H9 (cell line): Measurements from ENCODE around the gene TOMM7. TPM values are rescaled to one million over a fixed set of nuclear protein-coding genes. Genes with fewer than 3 reads are reported as not detected.

Experiments
- DNase-seq: peaks from one replicate; pipeline ENCODE4 v3.0.0-alpha.2; 2017
- H2AFZ ChIP-seq: one replicate; pipeline ENCODE4 v1.6.1; 2013; ENCODE audit warnings: mild to moderate bottlenecking, low read length, control low read depth, moderate library complexity
- H2AK5ac ChIP-seq: 2 replicates; pipeline ENCODE4 v1.6.1; 2013; ENCODE audit warnings: low read length, control low read depth, mixed read lengths; ENCODE audit not compliant: insufficient read length
- H2BK120ac ChIP-seq: one replicate; pipeline ENCODE4 v1.6.1; 2013; ENCODE audit warnings: low read depth, mild to moderate bottlenecking, low read length, control low read depth, inconsistent platforms; ENCODE audit not compliant: poor library complexity, severe bottlenecking
- H2BK12ac ChIP-seq: 2 replicates; pipeline ENCODE4 v1.6.1; 2013; ENCODE audit warnings: low read length, control low read depth, mixed read lengths, low read depth; ENCODE audit not compliant: insufficient read length
- H2BK15ac ChIP-seq: 2 replicates; pipeline ENCODE4 v1.6.1; 2013; ENCODE audit warnings: low read depth, low read length, control low read depth
- H2BK20ac ChIP-seq: one replicate; pipeline ENCODE4 v1.6.1; 2013; ENCODE audit warnings: low read depth, mild to moderate bottlenecking, low read length, control low read depth, inconsistent platforms; ENCODE audit not compliant: poor library complexity, severe bottlenecking
- H2BK5ac ChIP-seq: 2 replicates; pipeline ENCODE4 v1.6.1; 2013; ENCODE audit warnings: low read length, control low read depth, mixed read lengths; ENCODE audit not compliant: insufficient read length
- H3K14ac ChIP-seq: 2 replicates; pipeline ENCODE4 v1.6.1; 2013; ENCODE audit warnings: low read length, control low read depth; ENCODE audit not compliant: insufficient read depth
- H3K18ac ChIP-seq: 2 replicates; pipeline ENCODE4 v1.6.1; 2013; ENCODE audit warnings: low read depth, mild to moderate bottlenecking, mixed read lengths, low read length, control low read depth; ENCODE audit not compliant: insufficient read length
- H3K23ac ChIP-seq: 2 replicates; pipeline ENCODE4 v1.6.1; 2013; ENCODE audit warnings: low read length, control low read depth, mixed read lengths, low read depth; ENCODE audit not compliant: insufficient read length
- H3K23me2 ChIP-seq: 2 replicates; pipeline ENCODE4 v1.6.1; 2013; ENCODE audit warnings: low read depth, mild to moderate bottlenecking, mixed read lengths, low read length, control low read depth; ENCODE audit not compliant: insufficient read length, poor library complexity, severe bottlenecking
- H3K27ac ChIP-seq: 2 replicates; pipeline ENCODE4 v1.5.1; 2013; ENCODE audit warnings: low read length, control low read depth, mixed read lengths, low read depth; ENCODE audit not compliant: insufficient read length
- H3K27me3 ChIP-seq: 2 replicates; pipeline ENCODE4 v1.6.1; 2013; ENCODE audit warnings: low read length, control low read depth, inconsistent platforms; ENCODE audit not compliant: insufficient read depth
- H3K4ac ChIP-seq: 2 replicates; pipeline ENCODE4 v1.6.1; 2013; ENCODE audit warnings: low read depth, mild to moderate bottlenecking, control low read depth, inconsistent platforms, low read length, moderate library complexity
- H3K4me1 ChIP-seq: 2 replicates; pipeline ENCODE4 v1.6.1; 2013; ENCODE audit warnings: low read length, control low read depth, inconsistent platforms; ENCODE audit not compliant: insufficient read depth
- H3K4me2 ChIP-seq: 2 replicates; pipeline ENCODE4 v1.6.1; 2013; ENCODE audit warnings: low read length, control low read depth, mixed read lengths; ENCODE audit not compliant: insufficient read length, insufficient read depth
- H3K56ac ChIP-seq: 2 replicates; pipeline ENCODE4 v1.6.1; 2013; ENCODE audit warnings: low read depth, mild to moderate bottlenecking, mixed read lengths, low read length, control low read depth; ENCODE audit not compliant: insufficient read length
- H3K79me1 ChIP-seq: 2 replicates; pipeline ENCODE4 v1.6.1; 2013; ENCODE audit warnings: low read depth, mild to moderate bottlenecking, moderate library complexity, low read length, control low read depth, inconsistent platforms; ENCODE audit not compliant: insufficient read depth, poor library complexity, severe bottlenecking
- H3K79me2 ChIP-seq: 2 replicates; pipeline ENCODE4 v1.6.1; 2013; ENCODE audit warnings: low read length, control low read depth, inconsistent platforms; ENCODE audit not compliant: insufficient read depth
- H3K9ac ChIP-seq: 2 replicates; pipeline ENCODE4 v1.6.1; 2013; ENCODE audit warnings: low read length, control low read depth, mixed read lengths; ENCODE audit not compliant: insufficient read length; ENCODE audit errors: extremely low read depth
- H3K9me3 ChIP-seq: one replicate; pipeline ENCODE4 v1.6.1; 2013; ENCODE audit warnings: low read depth, low read length, inconsistent platforms; ENCODE audit not compliant: control insufficient read depth
- H3T11ph ChIP-seq: one replicate; pipeline ENCODE4 v1.6.1; 2013; ENCODE audit warnings: mild to moderate bottlenecking, low read length, control low read depth, inconsistent platforms
- H4K20me1 ChIP-seq: one replicate; pipeline ENCODE4 v1.6.1; 2013; ENCODE audit not compliant: control insufficient read depth, insufficient read length, insufficient read depth
- H4K5ac ChIP-seq: 2 replicates; pipeline ENCODE4 v1.6.1; 2013; ENCODE audit warnings: low read depth, mild to moderate bottlenecking, mixed read lengths, low read length, control low read depth; ENCODE audit not compliant: insufficient read length
- H4K8ac ChIP-seq: replicated peaks from 2 replicates; pipeline ENCODE4 v1.6.1; 2013; ENCODE audit warnings: low read length, control low read depth, mixed read lengths, low read depth; ENCODE audit not compliant: insufficient read length
- H4K91ac ChIP-seq: 2 replicates; pipeline ENCODE4 v1.6.1; 2013; ENCODE audit warnings: low read depth, mild to moderate bottlenecking, moderate library complexity, mixed read lengths, low read length, control low read depth; ENCODE audit not compliant: insufficient read length
- H3K27ac Mint-ChIP-seq, 3 experiments: 2 replicates in 2 of 3; 3 replicates in 1 of 3; pipeline ENCODE4 v1.8.0; 2020 to 2021; ENCODE audit warnings: mixed read lengths in 3 of 3, mild to moderate bottlenecking in 1 of 3, moderate library complexity in 1 of 3
- H3K27me3 Mint-ChIP-seq: 2 replicates; pipeline ENCODE4 v1.8.0; 2021; ENCODE audit warnings: low read depth, mild to moderate bottlenecking, moderate library complexity, mixed read lengths
- H3K36me3 Mint-ChIP-seq, 3 experiments: 2 replicates in 2 of 3; 3 replicates in 1 of 3; pipeline ENCODE4 v1.8.0; 2020 to 2021; ENCODE audit warnings: low read depth in 3 of 3, mixed read lengths in 3 of 3; ENCODE audit not compliant: insufficient read depth in 1 of 3
- H3K4me1 Mint-ChIP-seq, 2 experiments: 2 replicates each; pipeline ENCODE4 v1.8.0; 2020; ENCODE audit warnings: mixed read lengths in 2 of 2
- H3K4me3 Mint-ChIP-seq, 2 experiments: 2 replicates in 1 of 2; 3 replicates in 1 of 2; pipeline ENCODE4 v1.8.0; 2020 to 2021; ENCODE audit warnings: mild to moderate bottlenecking in 2 of 2, mixed read lengths in 2 of 2, moderate library complexity in 1 of 2
- H3K9me3 Mint-ChIP-seq, 2 experiments: 2 replicates in 1 of 2; 3 replicates in 1 of 2; pipeline ENCODE4 v1.8.0; 2020; ENCODE audit warnings: mild to moderate bottlenecking in 2 of 2, mixed read lengths in 2 of 2, moderate library complexity in 1 of 2
- CTCF ChIP-seq: fragments of 200-600 bp; sonication (generic); conservative IDR thresholded peaks from 3 replicates; pipeline ENCODE4 v1.8.0; 2021; ENCODE audit warnings: antibody characterized with exemption, mild to moderate bottlenecking
- WGBS: extraction: QIAGEN DNeasy Blood & Tissue Kit; methylation state at CpG from one replicate; pipeline ENCODE4 v1.1.7; 2013; ENCODE audit warnings: missing lambda C conversion rate, low lambda C conversion rate, mixed read lengths; ENCODE audit not compliant: insufficient read length; ENCODE audit errors: extremely low coverage; 5-methylcytosine and 5-hydroxymethylcytosine counted together
- total RNA-seq: library from RNA; stranded (reverse); gene quantifications from 2 replicates; pipeline ENCODE4 v1.2.1, GENCODE V29; 2021

The TOMM7 gene
- total RNA-seq, 1 experiment from 2014 or later = 368 TPM

DNA sequence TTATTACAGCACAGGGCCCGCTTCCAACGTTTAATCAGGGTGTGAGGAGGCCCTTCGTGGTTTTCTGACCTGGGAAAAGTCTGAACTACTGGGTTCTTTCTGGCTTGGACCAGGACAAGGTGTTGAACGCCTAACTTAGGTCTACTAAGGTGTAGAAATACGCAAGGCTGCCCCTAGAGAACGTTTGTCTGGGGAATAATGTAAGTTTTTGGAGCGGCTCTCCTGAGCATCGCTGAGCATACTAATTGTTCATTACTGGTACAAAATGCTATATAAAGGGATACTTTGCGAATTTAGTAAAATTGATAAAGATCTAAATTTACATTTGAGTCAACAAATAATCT lies 32.4 kb upstream of the TOMM7 start:
- no peak overlapping the region for H2AFZ ChIP-seq
- H3K4me2 ChIP-seq = peak overlapping the region; percentile 57
- no peak overlapping the region for H2BK12ac ChIP-seq
- H3K9me3 Mint-ChIP-seq = no peaks in the 10 kb centered on the region
- no peak overlapping the region for H4K91ac ChIP-seq
- peak overlapping the region; percentile 91; the same call in 1 of the 2 replicates for H3K14ac ChIP-seq
- no peak overlapping the region for H2BK15ac ChIP-seq
- H3K23me2 ChIP-seq = peaks cover 13% of the 10 kb centered on the region
- H3T11ph ChIP-seq = no peak overlapping the region
- H3K27ac ChIP-seq = no peak overlapping the region
- H3K18ac ChIP-seq = peak overlapping the region; percentile 80
- DNase-seq = no peak
- H2BK120ac ChIP-seq = no peak overlapping the region
- H3K23ac ChIP-seq = no peak overlapping the region
- H2AK5ac ChIP-seq = no peak overlapping the region
- peaks cover 3% of the 10 kb centered on the region for H3K27me3 Mint-ChIP-seq
- H3K9me3 ChIP-seq = no peaks in the 10 kb centered on the region
- H4K5ac ChIP-seq = no peak overlapping the region
- no peak overlapping the region for H2BK5ac ChIP-seq
- no peak overlapping the region for H3K56ac ChIP-seq
- no peak overlapping the region for H2BK20ac ChIP-seq
- no peaks in the 10 kb centered on the region for H3K27me3 ChIP-seq
- H3K4me1 Mint-ChIP-seq = peaks cover 39 to 52% of the 10 kb centered on the region in 2 experiments
- TF ChIP-seq CTCF = no peak
- no peaks in the 10 kb centered on the region for H3K79me2 ChIP-seq
- H3K79me1 ChIP-seq = no peaks in the 10 kb centered on the region
- H3K27ac Mint-ChIP-seq = peak overlapping the region in 2 of 3 experiments; percentile 93 to 98; a peak in 4 of 7 replicates
- H4K8ac ChIP-seq = no peak overlapping the region
- peaks cover 25 to 43% (median 31%) of the 10 kb centered on the region in 3 experiments for H3K36me3 Mint-ChIP-seq
- peaks cover 9% of the 10 kb centered on the region; the same call in 1 of the 2 replicates for H3K4me1 ChIP-seq
- H4K20me1 ChIP-seq = no peaks in the 10 kb centered on the region
- peak overlapping the region; percentile 83 for H3K9ac ChIP-seq
- WGBS = no CpG with 5 or more reads among the region's 9 CpGs
- no peak overlapping the region; the same call in 1 of the 2 replicates for H3K4ac ChIP-seq
- H3K4me3 Mint-ChIP-seq = peak overlapping the region; percentile 88 to 92
